ENCODE measurements around the gene CLCN6.
A peak's percentile ranks its signal among the peaks of the same experiment; 100 is the strongest.

Gene CLCN6

GRCh38 chr1:11796036-11796828, 9.8 kb upstream of the CLCN6 start:
- DNase-seq: peak; percentile 49

- peak; percentile 37 for DNase-seq
These were observed 8.3 kb upstream of the CLCN6 start for GRCh38 chr1:11797525-11798216.

- DNase-seq: peak; percentile 22
These were observed 6.9 kb upstream of the CLCN6 start for GRCh38 chr1:11799099-11799498.

- peak; percentile 43 for DNase-seq
These were observed 6.1 kb upstream of the CLCN6 start for GRCh38 chr1:11799896-11800295.

- DNase-seq: no peak
These were observed 5.6 kb upstream of the CLCN6 start for GRCh38 chr1:11800391-11800755.

GRCh38 chr1:11800756-11801433, 5.1 kb upstream of the CLCN6 start:
- peak; percentile 58 for DNase-seq

GRCh38 chr1:11802616-11802972, 3.4 kb upstream of the CLCN6 start:
- peak; percentile 62 for DNase-seq

- peak; percentile 90 for DNase-seq
These were observed 2.8 kb upstream of the CLCN6 start for GRCh38 chr1:11802973-11803885.

- peak; percentile 30 for DNase-seq
These were observed 1.9 kb upstream of the CLCN6 start for GRCh38 chr1:11803924-11804665.

GRCh38 chr1:11804666-11805421, 1.1 kb upstream of the CLCN6 start:
- peak; percentile 68 for DNase-seq

- peak; percentile 64 for DNase-seq
These were observed 431 bp downstream of the CLCN6 start for GRCh38 chr1:11806307-11806936.

GRCh38 chr1:11807133-11807532, 1.1 kb downstream of the CLCN6 start:
- peak; percentile 5 for DNase-seq

GRCh38 chr1:11813021-11813420, 7.0 kb downstream of the CLCN6 start:
- peak; percentile 8 for DNase-seq

- DNase-seq: peak; percentile 10
These were observed 11.2 kb downstream of the CLCN6 start for GRCh38 chr1:11817192-11817591.

- DNase-seq: no peak
These were observed 16.1 kb downstream of the CLCN6 start for GRCh38 chr1:11822091-11822490.

GRCh38 chr1:11823366-11824137, 17.6 kb downstream of the CLCN6 start:
- DNase-seq: peak; percentile 14

GRCh38 chr1:11825131-11825530, 19.1 kb downstream of the CLCN6 start:
- DNase-seq: no peak

GRCh38 chr1:11826946-11827345, 21.0 kb downstream of the CLCN6 start:
- DNase-seq: no peak

- DNase-seq: no peak
These were observed 22.5 kb downstream of the CLCN6 start for GRCh38 chr1:11828511-11828910.

All from activated effector memory CD4-positive, alpha-beta T cell treated with anti-CD3 and anti-CD28 coated beads, Interleukin-2, amount 50 U/mL, for 16 hours (primary cell).